ENCODE results near the gene KCNT1. TPM values are rescaled to one million over a fixed set of nuclear protein-coding genes. Genes with fewer than 3 reads are reported as not detected.

KCNT1 gene
- polyA plus RNA-seq, 1 donor = 0.25 TPM

- Histone ChIP-seq H3K9me3 (ENCODE audit: control insufficient read depth, low read depth, low read length) (no peaks in the 10 kb centered on the region), H3K27me3 (ENCODE audit: control insufficient read depth, insufficient read depth, low read length) (no peaks in the 10 kb centered on the region), H3K27ac (ENCODE audit: low read length) (no peak overlapping the region), H3K36me3 (ENCODE audit: control insufficient read depth, insufficient read depth, low read length) (no peaks in the 10 kb centered on the region), H3K4me3 (ENCODE audit: low read length) (no peak overlapping the region), H3K4me1 (ENCODE audit: control insufficient read depth, insufficient read depth, low read length) (no peaks in the 10 kb centered on the region)
- no peak for DNase-seq
- WGBS (ENCODE audit: insufficient coverage, low lambda C conversion rate) = no CpG with 5 or more reads among the region's 8 CpGs
Measured at GRCh38 chr9:135673941-135674340, 28.0 kb upstream of the KCNT1 start.

DNA sequence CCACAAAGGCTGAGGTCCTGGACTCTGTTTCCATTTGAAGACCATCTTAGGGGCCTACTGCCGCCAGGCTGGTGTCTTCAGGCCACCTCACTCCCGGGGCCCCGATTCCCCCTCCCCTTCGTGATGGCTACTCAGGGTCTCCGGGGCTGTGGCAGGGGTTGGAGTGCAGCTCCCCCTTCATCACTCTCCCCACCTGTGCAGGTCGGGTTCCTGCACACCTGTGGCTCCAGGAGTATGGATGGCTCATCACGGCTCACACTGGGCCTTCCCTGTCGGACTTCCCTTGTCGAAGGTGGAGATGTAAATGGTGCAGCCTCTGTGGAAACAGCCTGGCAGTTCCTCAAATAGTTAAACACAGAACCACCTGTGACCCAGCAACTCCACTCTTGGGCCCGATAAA is 27.0 kb upstream of the KCNT1 start:
- Histone ChIP-seq H3K36me3 (ENCODE audit: control insufficient read depth, insufficient read depth, low read length) (no peaks in the 10 kb centered on the region), H3K4me3 (ENCODE audit: low read length) (no peak overlapping the region), H3K9me3 (ENCODE audit: control insufficient read depth, low read depth, low read length) (no peaks in the 10 kb centered on the region), H3K4me1 (ENCODE audit: control insufficient read depth, insufficient read depth, low read length) (no peaks in the 10 kb centered on the region), H3K27me3 (ENCODE audit: control insufficient read depth, insufficient read depth, low read length) (no peaks in the 10 kb centered on the region), H3K27ac (ENCODE audit: low read length) (no peak overlapping the region)
- WGBS (ENCODE audit: insufficient coverage, low lambda C conversion rate) = no CpG with 5 or more reads among the region's 10 CpGs
- DNase-seq = no peak

DNA sequence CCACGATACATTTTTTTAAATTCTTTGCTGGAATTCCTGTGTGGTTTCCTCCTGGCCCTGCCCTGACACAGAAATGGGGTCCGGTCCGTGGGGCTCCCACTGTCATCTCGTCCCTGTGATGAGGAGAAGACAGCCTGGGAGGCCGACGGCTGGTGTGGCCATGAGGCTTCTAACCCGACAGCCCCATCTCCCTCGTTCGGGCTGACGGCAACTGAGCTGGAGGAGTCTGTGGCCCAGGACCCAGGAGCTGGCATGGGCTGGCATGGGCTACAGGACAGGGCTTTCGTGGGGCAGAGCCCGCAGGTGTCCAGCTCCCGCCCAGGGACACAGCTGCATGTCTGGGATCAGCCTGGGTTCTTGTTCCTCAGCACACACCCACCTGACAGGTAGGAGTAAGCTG is 25.1 kb upstream of the KCNT1 start:
- no peaks in the 10 kb centered on the region for H3K36me3 ChIP-seq (ENCODE audit: control insufficient read depth, insufficient read depth, low read length)
- H3K4me3 ChIP-seq (ENCODE audit: low read length) = no peak overlapping the region
- no peaks in the 10 kb centered on the region for H3K4me1 ChIP-seq (ENCODE audit: control insufficient read depth, insufficient read depth, low read length)
- peaks cover 3% of the 10 kb centered on the region for H3K9me3 ChIP-seq (ENCODE audit: control insufficient read depth, low read depth, low read length)
- no peaks in the 10 kb centered on the region for H3K27me3 ChIP-seq (ENCODE audit: control insufficient read depth, insufficient read depth, low read length)
- H3K27ac ChIP-seq (ENCODE audit: low read length) = no peak overlapping the region
- no CpG with 5 or more reads among the region's 13 CpGs for WGBS (ENCODE audit: insufficient coverage, low lambda C conversion rate)
- no peak for DNase-seq

GRCh38 chr9:135677641-135678168 is 24.3 kb upstream of the KCNT1 start:
- no peak overlapping the region for H3K27ac ChIP-seq (ENCODE audit: low read length)

GRCh38 chr9:135678236-135679017 is 23.6 kb upstream of the KCNT1 start:
- no CpG with 5 or more reads among the region's 20 CpGs for WGBS (ENCODE audit: insufficient coverage, low lambda C conversion rate)
- Histone ChIP-seq H3K27ac (ENCODE audit: low read length) (no peak overlapping the region), H3K9me3 (ENCODE audit: control insufficient read depth, low read depth, low read length) (peaks cover 3% of the 10 kb centered on the region), H3K27me3 (ENCODE audit: control insufficient read depth, insufficient read depth, low read length) (no peaks in the 10 kb centered on the region), H3K4me1 (ENCODE audit: control insufficient read depth, insufficient read depth, low read length) (no peaks in the 10 kb centered on the region), H3K36me3 (ENCODE audit: control insufficient read depth, insufficient read depth, low read length) (no peaks in the 10 kb centered on the region), H3K4me3 (ENCODE audit: low read length) (no peak overlapping the region)
- no peak for DNase-seq

More at GRCh38 chr9:135677641-135678168, 24.3 kb upstream of the KCNT1 start:
- no peaks in the 10 kb centered on the region for H3K27me3 ChIP-seq (ENCODE audit: control insufficient read depth, insufficient read depth, low read length)
- no peak for DNase-seq
- peaks cover 3% of the 10 kb centered on the region for H3K9me3 ChIP-seq (ENCODE audit: control insufficient read depth, low read depth, low read length)
- no peaks in the 10 kb centered on the region for H3K4me1 ChIP-seq (ENCODE audit: control insufficient read depth, insufficient read depth, low read length)
- H3K36me3 ChIP-seq (ENCODE audit: control insufficient read depth, insufficient read depth, low read length) = no peaks in the 10 kb centered on the region
- no CpG with 5 or more reads among the region's 22 CpGs for WGBS (ENCODE audit: insufficient coverage, low lambda C conversion rate)
- no peak overlapping the region for H3K4me3 ChIP-seq (ENCODE audit: low read length)

GRCh38 chr9:135680056-135680455 is 21.9 kb upstream of the KCNT1 start:
- Histone ChIP-seq H3K27me3 (ENCODE audit: control insufficient read depth, insufficient read depth, low read length) (no peaks in the 10 kb centered on the region), H3K9me3 (ENCODE audit: control insufficient read depth, low read depth, low read length) (peaks cover 3% of the 10 kb centered on the region), H3K4me1 (ENCODE audit: control insufficient read depth, insufficient read depth, low read length) (no peaks in the 10 kb centered on the region), H3K4me3 (ENCODE audit: low read length) (no peak overlapping the region), H3K27ac (ENCODE audit: low read length) (no peak overlapping the region), H3K36me3 (ENCODE audit: control insufficient read depth, insufficient read depth, low read length) (no peaks in the 10 kb centered on the region)
- DNase-seq = no peak
- WGBS (ENCODE audit: insufficient coverage, low lambda C conversion rate) = 93% methylated on average over 6 of the region's 16 CpGs

DNA sequence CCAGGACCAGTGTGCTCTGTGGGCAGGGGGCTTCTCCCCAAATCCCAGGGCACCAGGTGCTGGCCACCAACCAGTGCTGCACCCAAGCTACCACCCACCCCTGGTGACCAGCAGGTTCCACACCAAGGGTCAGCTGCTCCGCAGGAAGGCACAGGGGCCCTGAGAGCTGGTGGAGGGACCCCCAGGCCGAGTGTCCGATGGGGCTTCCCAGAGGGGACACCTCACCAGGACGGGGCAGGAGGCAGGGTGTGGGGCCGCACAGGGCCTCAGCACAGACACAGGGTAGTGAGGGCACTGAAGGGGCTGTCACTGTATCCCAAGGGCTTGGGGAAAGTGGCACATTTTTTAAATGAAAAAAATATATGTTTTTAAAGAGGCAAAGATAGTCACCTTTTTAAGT is 20.8 kb upstream of the KCNT1 start:
- Histone ChIP-seq H3K27me3 (ENCODE audit: control insufficient read depth, insufficient read depth, low read length) (no peaks in the 10 kb centered on the region), H3K36me3 (ENCODE audit: control insufficient read depth, insufficient read depth, low read length) (no peaks in the 10 kb centered on the region), H3K27ac (ENCODE audit: low read length) (no peak overlapping the region), H3K4me3 (ENCODE audit: low read length) (no peak overlapping the region), H3K9me3 (ENCODE audit: control insufficient read depth, low read depth, low read length) (peaks cover 3% of the 10 kb centered on the region), H3K4me1 (ENCODE audit: control insufficient read depth, insufficient read depth, low read length) (no peaks in the 10 kb centered on the region)
- WGBS (ENCODE audit: insufficient coverage, low lambda C conversion rate) = no CpG with 5 or more reads among the region's 5 CpGs
- DNase-seq = no peak

- H3K4me3 ChIP-seq (ENCODE audit: low read length) = no peak overlapping the region
- no peaks in the 10 kb centered on the region for H3K36me3 ChIP-seq (ENCODE audit: control insufficient read depth, insufficient read depth, low read length)
- no peaks in the 10 kb centered on the region for H3K4me1 ChIP-seq (ENCODE audit: control insufficient read depth, insufficient read depth, low read length)
- H3K27ac ChIP-seq (ENCODE audit: low read length) = no peak overlapping the region
- DNase-seq = no peak
- H3K9me3 ChIP-seq (ENCODE audit: control insufficient read depth, low read depth, low read length) = peaks cover 3% of the 10 kb centered on the region
- H3K27me3 ChIP-seq (ENCODE audit: control insufficient read depth, insufficient read depth, low read length) = no peaks in the 10 kb centered on the region
- WGBS (ENCODE audit: insufficient coverage, low lambda C conversion rate) = no CpG with 5 or more reads among the region's 15 CpGs
Measured at GRCh38 chr9:135683401-135684034, 18.5 kb upstream of the KCNT1 start.

- Histone ChIP-seq H3K27me3 (ENCODE audit: control insufficient read depth, insufficient read depth, low read length) (no peaks in the 10 kb centered on the region), H3K4me1 (ENCODE audit: control insufficient read depth, insufficient read depth, low read length) (no peaks in the 10 kb centered on the region), H3K4me3 (ENCODE audit: low read length) (no peak overlapping the region), H3K9me3 (ENCODE audit: control insufficient read depth, low read depth, low read length) (peaks cover 3% of the 10 kb centered on the region), H3K27ac (ENCODE audit: low read length) (no peak overlapping the region), H3K36me3 (ENCODE audit: control insufficient read depth, insufficient read depth, low read length) (no peaks in the 10 kb centered on the region)
- whole genome bisulfite sequencing (ENCODE audit: insufficient coverage, low lambda C conversion rate) = no CpG with 5 or more reads among the region's 17 CpGs
- no peak for DNase-seq
Measured at GRCh38 chr9:135684691-135685090, 17.3 kb upstream of the KCNT1 start.

- Histone ChIP-seq H3K4me1 (ENCODE audit: control insufficient read depth, insufficient read depth, low read length) (no peaks in the 10 kb centered on the region), H3K27me3 (ENCODE audit: control insufficient read depth, insufficient read depth, low read length) (no peaks in the 10 kb centered on the region), H3K27ac (ENCODE audit: low read length) (no peak overlapping the region), H3K36me3 (ENCODE audit: control insufficient read depth, insufficient read depth, low read length) (no peaks in the 10 kb centered on the region), H3K9me3 (ENCODE audit: control insufficient read depth, low read depth, low read length) (no peaks in the 10 kb centered on the region), H3K4me3 (ENCODE audit: low read length) (no peak overlapping the region)
- DNase-seq = no peak
- WGBS (ENCODE audit: insufficient coverage, low lambda C conversion rate) = no CpG with 5 or more reads among the region's 15 CpGs
Measured at GRCh38 chr9:135687216-135687615, 14.8 kb upstream of the KCNT1 start.
